GM12892 (cell line): Measurements from ENCODE around the gene FCGR2B.

Source experiments
- POLR2A ChIP-seq: IDR thresholded peaks from 2 replicates; pipeline ENCODE4 v1.6.1; 2011; ENCODE audit warnings: low read depth, low read length, control low read depth
- POLR2AphosphoS5 ChIP-seq: IDR thresholded peaks from 2 replicates; pipeline ENCODE4 v1.6.1; 2011; ENCODE audit warnings: low read depth, low read length, control low read depth

DNA sequence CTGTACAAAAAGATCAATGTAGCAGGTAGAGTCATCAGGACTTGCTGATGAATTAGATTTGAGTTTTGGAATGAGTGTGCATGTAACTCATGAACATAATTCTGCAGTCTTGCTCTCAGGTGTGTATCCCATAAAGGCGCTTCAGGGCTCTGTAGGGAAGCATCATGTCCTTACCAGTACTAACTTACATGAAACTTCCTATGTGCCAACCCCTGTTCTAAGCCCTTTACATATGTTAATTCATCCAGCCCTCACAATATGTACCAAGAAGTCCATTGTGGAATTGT is 56.3 kb downstream of the FCGR2B start:
- no peak for TF ChIP-seq POLR2A
- TF ChIP-seq POLR2AphosphoS5: no peak
